SIG-M5 (cell line): ENCODE measurements around the gene BSN.

Experiments
- DNase-seq: peaks from one replicate; lab custom pipeline; 2025; lab: John Stamatoyannopoulos, UW

BSN gene, protein sequence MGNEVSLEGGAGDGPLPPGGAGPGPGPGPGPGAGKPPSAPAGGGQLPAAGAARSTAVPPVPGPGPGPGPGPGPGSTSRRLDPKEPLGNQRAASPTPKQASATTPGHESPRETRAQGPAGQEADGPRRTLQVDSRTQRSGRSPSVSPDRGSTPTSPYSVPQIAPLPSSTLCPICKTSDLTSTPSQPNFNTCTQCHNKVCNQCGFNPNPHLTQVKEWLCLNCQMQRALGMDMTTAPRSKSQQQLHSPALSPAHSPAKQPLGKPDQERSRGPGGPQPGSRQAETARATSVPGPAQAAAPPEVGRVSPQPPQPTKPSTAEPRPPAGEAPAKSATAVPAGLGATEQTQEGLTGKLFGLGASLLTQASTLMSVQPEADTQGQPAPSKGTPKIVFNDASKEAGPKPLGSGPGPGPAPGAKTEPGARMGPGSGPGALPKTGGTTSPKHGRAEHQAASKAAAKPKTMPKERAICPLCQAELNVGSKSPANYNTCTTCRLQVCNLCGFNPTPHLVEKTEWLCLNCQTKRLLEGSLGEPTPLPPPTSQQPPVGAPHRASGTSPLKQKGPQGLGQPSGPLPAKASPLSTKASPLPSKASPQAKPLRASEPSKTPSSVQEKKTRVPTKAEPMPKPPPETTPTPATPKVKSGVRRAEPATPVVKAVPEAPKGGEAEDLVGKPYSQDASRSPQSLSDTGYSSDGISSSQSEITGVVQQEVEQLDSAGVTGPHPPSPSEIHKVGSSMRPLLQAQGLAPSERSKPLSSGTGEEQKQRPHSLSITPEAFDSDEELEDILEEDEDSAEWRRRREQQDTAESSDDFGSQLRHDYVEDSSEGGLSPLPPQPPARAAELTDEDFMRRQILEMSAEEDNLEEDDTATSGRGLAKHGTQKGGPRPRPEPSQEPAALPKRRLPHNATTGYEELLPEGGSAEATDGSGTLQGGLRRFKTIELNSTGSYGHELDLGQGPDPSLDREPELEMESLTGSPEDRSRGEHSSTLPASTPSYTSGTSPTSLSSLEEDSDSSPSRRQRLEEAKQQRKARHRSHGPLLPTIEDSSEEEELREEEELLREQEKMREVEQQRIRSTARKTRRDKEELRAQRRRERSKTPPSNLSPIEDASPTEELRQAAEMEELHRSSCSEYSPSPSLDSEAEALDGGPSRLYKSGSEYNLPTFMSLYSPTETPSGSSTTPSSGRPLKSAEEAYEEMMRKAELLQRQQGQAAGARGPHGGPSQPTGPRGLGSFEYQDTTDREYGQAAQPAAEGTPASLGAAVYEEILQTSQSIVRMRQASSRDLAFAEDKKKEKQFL (N-terminal part only)

DNA sequence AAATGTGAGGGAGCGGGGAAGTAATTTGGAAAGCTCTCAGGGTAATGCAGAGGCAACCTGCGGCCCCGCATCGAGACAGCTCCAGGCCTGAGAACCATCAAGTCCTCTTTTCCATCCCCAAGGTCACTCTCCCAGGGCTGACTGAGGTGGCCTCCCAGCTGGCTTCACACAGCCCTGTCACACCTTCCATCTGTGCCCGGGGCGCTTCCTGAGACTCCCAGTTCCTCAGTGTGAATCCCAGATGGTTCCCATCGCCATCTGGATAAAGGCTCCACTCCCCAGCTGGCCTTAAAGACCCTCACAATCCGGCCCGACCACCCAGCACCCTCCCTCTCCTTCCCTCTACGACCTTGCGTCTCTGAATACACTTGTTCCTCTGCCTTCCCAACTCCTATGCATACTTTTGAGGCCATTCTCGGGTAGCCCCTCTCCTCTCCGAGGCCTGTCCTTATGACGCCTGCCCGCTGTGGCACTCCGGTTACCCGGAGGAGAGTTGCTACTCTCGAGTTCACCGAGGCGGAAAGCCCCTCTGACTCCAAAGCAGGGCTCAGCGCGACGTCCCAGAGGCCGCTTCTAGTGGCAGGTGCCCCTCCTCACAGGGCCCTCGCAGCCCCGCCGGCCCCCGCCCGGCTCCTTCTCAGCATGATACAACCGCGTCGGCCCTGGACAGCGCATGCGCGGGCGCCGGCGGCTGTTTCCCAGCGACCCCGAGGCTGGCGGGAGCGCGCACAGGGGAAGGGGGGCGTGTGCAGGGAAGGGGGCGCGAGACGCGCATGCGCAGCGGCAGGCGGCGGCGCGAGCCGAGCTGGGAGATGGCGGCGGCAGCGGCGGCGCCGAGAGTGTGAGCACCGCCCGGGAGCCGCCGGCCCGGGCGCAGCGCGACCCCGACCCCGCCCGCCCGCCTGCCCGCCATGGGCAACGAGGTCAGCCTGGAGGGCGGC lies at the start of gene BSN:
Gene BSN, plus strand, starts transcription at position 786 of the 941 bp plus-strand sequence. Its CDS starts 126 bp downstream, at position 912.
- DNase-seq = no peak

- DNase-seq = no peak
Observed at GRCh38 chr3:49506906-49507305, 47.4 kb upstream of the BSN start.

DNA sequence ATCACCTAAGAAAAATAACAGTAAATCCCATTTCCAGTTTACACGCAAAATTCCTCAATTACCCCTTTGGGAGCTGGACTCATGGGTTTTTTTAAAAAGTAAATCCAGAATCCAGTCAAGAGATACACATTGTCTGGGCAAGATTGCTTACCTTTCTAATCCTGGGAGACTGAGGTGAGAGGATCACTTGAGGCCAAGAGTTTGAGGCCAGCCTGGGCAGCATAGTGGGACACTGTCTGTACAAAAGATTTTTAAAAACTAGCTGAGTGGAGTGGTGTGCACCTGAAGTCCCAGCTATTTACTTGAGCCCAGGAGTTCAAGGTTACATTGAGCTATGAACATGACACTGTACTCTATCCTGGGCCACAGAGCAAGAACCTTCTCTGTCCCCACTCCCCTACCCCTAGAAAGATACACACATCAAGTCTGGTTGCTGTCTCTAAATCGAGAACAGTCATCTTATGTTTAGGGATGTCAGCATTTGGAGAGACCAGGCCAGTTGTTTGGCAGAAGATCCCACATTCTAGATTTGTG lies 45.2 kb upstream of the BSN start:
- no peak for DNase-seq

GRCh38 chr3:49511639-49512038 lies 42.6 kb upstream of the BSN start:
- no peak for DNase-seq

DNA sequence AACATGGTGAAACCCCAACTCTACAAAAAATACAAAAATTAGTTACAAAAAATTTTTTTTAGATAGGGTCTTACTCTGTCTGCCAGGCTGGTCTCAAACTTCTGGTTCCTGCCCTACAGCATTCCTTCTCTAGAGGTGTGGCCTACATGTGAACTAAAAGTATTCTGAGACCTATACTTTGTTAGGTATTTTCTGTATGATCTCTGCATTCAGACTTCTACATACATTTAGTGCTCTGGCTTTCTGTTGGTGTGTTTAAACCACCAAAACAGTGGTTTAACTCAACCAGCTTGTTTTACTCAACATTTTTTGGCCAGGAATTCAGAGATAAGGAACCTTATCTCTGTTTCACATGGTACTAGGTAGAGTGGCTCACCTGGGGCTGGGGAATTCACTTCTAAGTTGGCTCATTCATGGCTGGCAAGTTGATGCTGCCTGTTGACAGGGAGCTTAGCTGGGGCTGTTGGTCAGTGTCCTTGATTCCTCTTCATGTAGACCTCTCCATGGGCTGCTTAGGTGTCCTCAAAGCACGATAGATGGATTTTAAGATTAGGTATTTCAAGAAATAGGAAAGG lies 41.4 kb upstream of the BSN start:
- DNase-seq = no peak

DNA sequence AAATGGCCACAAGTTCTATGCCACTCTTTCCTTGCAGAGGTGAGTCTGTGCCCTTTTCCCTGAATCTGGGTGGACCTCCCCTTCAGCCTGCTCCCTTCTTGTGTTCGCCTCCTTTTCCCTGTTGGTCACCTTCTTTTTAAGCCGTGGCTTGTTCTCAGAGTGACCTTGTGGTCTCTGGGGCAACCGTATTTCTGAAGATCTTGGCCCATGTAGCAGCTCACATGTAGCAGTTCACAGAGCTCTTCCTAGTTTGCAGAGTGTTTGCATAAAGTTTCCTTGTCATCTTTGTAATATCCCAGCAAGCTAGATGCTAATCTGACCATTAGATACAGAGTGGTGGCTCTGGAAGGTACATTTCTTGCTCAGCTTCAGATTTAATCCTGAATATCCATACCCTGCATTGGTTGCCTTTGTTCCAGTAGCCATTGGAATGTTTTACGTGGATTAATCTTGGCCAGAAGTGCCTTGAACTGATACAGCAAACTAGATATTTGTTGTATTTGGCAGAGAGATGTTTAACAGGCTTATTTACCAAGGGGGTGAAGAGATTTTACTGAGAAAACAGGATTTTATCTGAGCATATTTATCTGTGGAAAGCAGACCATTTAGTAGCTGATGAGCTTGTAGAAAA lies 40.7 kb upstream of the BSN start:
- DNase-seq = no peak

GRCh38 chr3:49518016-49518415 lies 36.3 kb upstream of the BSN start:
- no peak for DNase-seq

- DNase-seq = no peak
Observed at GRCh38 chr3:49518441-49518840, 35.8 kb upstream of the BSN start.

DNA sequence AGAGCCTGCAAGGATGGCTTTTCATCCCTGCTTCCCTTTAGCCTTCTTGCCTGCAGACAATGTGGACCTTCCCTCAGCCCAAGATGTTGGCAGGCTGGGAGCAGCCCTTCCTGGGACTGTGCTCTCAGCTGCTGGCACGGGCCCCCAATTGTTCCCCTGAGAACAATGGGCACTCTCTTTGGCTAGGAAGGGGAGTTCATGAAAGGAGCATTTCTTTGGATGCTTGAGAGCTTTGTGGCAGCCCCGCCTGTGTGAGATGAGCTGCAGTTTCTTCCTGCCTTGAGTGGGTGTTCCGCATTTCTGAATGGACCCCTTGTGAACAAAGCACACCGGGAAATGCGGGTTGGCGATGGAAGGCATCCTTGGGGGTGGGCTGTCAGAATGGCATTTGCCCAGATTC lies 35.0 kb upstream of the BSN start:
- DNase-seq = no peak

- DNase-seq = no peak
Observed at GRCh38 chr3:49519916-49520385, 34.3 kb upstream of the BSN start.

DNA sequence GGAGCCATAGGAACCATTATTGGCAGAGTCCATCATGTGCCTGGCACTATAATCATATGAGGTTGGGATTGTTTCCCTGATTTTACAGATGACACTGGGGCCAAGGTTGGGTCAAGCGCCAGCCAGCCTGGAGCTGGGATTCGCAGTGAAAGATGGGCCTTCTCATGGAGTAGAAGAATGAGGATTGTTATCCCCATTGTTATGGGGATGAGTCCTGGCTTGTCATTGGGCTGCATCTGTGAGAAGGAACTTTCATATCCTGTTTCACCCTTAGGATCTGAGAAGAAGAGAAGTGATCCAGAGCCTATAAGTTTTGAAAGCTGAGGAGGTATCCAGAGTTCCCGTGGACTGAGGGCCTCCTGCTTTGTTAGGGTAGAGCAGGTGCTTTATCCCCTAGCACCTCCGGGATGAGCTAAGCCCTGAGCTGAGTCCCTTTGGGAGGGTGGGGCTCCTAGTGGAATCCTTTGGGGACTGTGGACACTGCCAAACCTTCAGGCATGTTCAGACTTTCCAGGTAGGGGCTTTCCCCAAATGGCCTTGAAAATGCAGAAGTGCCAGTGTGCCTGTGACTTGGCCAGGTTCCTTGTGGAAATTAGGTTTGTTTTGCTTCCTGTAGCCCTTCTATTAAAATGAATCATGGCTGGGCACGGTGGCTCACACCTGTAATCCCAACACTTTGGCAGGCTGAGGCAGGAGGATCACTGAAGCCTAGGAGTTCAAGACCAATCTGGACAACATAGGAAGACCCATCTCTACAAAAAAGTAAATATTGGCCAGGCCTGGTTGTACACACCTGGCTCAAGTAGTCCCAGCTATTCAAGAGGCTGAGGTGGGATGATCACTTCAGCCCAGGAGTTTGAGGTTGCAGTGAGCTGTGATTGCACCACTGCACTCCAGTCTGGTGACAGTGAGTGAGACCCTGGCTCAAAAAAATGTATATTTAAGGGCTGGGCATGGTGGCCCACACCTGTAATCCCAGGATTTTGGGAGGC lies 30.2 kb upstream of the BSN start:
- no peak for DNase-seq

DNA sequence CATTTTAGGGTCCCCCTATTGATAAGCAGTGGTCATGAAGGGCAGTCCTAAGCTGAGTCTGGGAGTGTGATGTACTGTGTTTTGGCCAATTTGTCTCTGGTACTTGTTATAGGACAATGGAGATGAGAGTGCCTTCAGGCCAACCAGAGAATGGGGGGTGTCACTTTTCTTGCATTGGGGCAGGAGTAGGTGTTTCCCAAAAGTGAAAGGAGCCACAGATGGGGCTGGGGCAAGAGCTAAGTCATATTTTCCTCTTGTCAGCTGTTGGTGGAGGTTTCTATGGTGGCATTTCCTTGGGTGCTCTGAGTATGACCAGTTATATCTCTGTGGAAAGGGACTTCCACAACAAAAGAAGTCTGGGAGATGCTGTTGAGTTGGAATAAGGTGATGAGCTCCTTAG lies 24.7 kb upstream of the BSN start:
- no peak for DNase-seq

GRCh38 chr3:49530231-49530630 lies 24.0 kb upstream of the BSN start:
- DNase-seq = no peak

DNA sequence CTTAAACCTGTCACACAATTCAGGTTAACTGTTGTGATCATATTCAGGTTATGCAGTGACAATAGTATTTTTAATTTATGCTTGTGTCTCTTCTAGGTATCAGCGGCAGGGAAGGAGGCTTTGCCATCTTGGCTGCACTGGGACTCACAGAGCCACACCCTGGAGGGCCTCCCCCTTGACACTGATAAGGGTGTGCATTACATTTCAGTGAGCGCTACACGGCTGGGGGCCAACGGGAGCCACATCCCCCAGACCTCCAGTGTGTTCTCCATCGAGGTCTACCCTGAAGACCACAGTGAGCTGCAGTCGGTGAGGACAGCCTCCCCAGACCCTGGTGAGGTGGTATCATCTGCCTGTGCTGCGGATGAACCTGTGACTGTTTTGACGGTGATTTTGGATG lies 23.6 kb upstream of the BSN start:
- no peak for DNase-seq

- no peak for DNase-seq
Observed at GRCh38 chr3:49531218-49531617, 23.1 kb upstream of the BSN start.

- no peak for DNase-seq
Observed at GRCh38 chr3:49531715-49532114, 22.6 kb upstream of the BSN start.

DNA sequence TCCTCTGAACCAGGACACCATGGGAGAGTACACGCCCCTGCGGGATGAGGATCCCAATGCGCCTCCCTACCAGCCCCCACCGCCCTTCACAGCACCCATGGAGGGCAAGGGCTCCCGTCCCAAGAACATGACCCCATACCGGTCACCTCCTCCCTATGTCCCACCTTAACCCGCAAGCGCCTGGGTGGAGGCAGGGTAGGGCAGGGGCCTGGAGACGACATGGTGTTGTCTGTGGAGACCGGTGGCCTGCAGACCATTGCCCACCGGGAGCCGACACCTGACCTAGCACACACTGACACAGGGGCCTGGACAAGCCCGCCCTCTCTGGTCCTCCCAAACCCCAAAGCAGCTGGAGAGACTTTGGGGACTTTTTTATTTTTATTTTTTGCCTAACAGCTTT lies 21.2 kb upstream of the BSN start:
- DNase-seq = no peak

- DNase-seq = no peak
Observed at GRCh38 chr3:49533786-49534519, 20.3 kb upstream of the BSN start.
